ENCODE results near the gene ARHGAP19. TPM values are rescaled to one million over a fixed set of nuclear protein-coding genes. Genes with fewer than 3 reads are reported as not detected.

ARHGAP19 gene
- total RNA-seq, 4 donors from 2014 or later: 4.5 to 8.4 (median 7.4) TPM

GRCh38 chr10:97300980-97301379, 8.5 kb upstream of the ARHGAP19 start:
- TF ChIP-seq CTCF (IDR thresholded peaks at IDR 0.05) (no peak), POLR2A (IDR thresholded peaks at IDR 0.05) (no peak), EP300 (IDR thresholded peaks at IDR 0.05; ENCODE audit: low read depth) (no peak), POLR2AphosphoS5 (IDR thresholded peaks at IDR 0.05) (no peak)
- Histone ChIP-seq H3K4me1 (no peaks in the 10 kb centered on the region), H3K27ac (no peak overlapping the region), H3K4me3 (no peak overlapping the region), H3K36me3 (no peaks in the 10 kb centered on the region), H3K9me3 (no peaks in the 10 kb centered on the region), H3K27me3 (no peaks in the 10 kb centered on the region)
- intact Hi-C loops (cut with DNase I; ENCODE audit: low total_unique reads): no loop called here
- DNase-seq: no peak
- in situ Hi-C loops (cut with MboI; ENCODE audit: low pct_ligation_motif_present in 1 of 4, low pct_unique_long_range_greater_than_20kb in 1 of 4, low sequenced_read_pairs in 3 of 4): no loop called here
- WGBS, 2 donors (ENCODE audit: low coverage in 1 of 2): 79 to 97% methylated on average over 3 of the region's 3 CpGs

GRCh38 chr10:97298223-97298571, 5.8 kb upstream of the ARHGAP19 start:
- TF ChIP-seq EP300 (IDR thresholded peaks at IDR 0.05; ENCODE audit: low read depth) (no peak), POLR2AphosphoS5 (IDR thresholded peaks at IDR 0.05) (no peak), POLR2A (IDR thresholded peaks at IDR 0.05) (no peak), CTCF (IDR thresholded peaks at IDR 0.05) (no peak)
- Histone ChIP-seq H3K4me3 (no peak overlapping the region), H3K36me3 (no peaks in the 10 kb centered on the region), H3K9me3 (no peaks in the 10 kb centered on the region), H3K4me1 (no peaks in the 10 kb centered on the region), H3K27ac (no peak overlapping the region), H3K27me3 (no peaks in the 10 kb centered on the region)
- intact Hi-C loops (cut with DNase I; ENCODE audit: low total_unique reads): no loop called here
- in situ Hi-C loops (cut with MboI; ENCODE audit: low pct_ligation_motif_present in 1 of 4, low pct_unique_long_range_greater_than_20kb in 1 of 4, low sequenced_read_pairs in 3 of 4): no loop called here
- no peak for DNase-seq
- WGBS, 2 donors (ENCODE audit: low coverage in 1 of 2): 79% methylated on average over 3 of the region's 3 CpGs; no CpG with 5 or more reads in 1 of the 2 donors

- H3K27ac ChIP-seq: no peak overlapping the region
- 64% methylated on average over 7 to 8 of the region's 8 CpGs for WGBS, 2 donors (ENCODE audit: low coverage in 1 of 2)
- no peaks in the 10 kb centered on the region for H3K27me3 ChIP-seq
- no peaks in the 10 kb centered on the region for H3K4me1 ChIP-seq
- H3K4me3 ChIP-seq: no peak overlapping the region
- intact Hi-C loops (cut with DNase I; ENCODE audit: low total_unique reads): no loop called here
- TF ChIP-seq POLR2AphosphoS5 (IDR thresholded peaks at IDR 0.05): no peak
- no peak for TF ChIP-seq POLR2A (IDR thresholded peaks at IDR 0.05)
- no peak for TF ChIP-seq EP300 (IDR thresholded peaks at IDR 0.05; ENCODE audit: low read depth)
- TF ChIP-seq CTCF (IDR thresholded peaks at IDR 0.05): no peak
- in situ Hi-C loops (cut with MboI; ENCODE audit: low pct_ligation_motif_present in 1 of 4, low pct_unique_long_range_greater_than_20kb in 1 of 4, low sequenced_read_pairs in 3 of 4): no loop called here
- DNase-seq: no peak
- no peaks in the 10 kb centered on the region for H3K9me3 ChIP-seq
- H3K36me3 ChIP-seq: no peaks in the 10 kb centered on the region
Observed at GRCh38 chr10:97297556-97298222, 5.3 kb upstream of the ARHGAP19 start.

- in situ Hi-C loops (cut with MboI; ENCODE audit: low pct_ligation_motif_present in 1 of 4, low pct_unique_long_range_greater_than_20kb in 1 of 4, low sequenced_read_pairs in 3 of 4): no loop called here
- Histone ChIP-seq H3K27ac (no peak overlapping the region), H3K9me3 (no peaks in the 10 kb centered on the region), H3K4me3 (no peak overlapping the region), H3K4me1 (peaks cover 0 to 11% (median 7%) of the 10 kb centered on the region in 4 donors), H3K36me3 (no peaks in the 10 kb centered on the region), H3K27me3 (no peaks in the 10 kb centered on the region)
- intact Hi-C loops (cut with DNase I; ENCODE audit: low total_unique reads): no loop called here
- no peak for DNase-seq
- no peak for TF ChIP-seq POLR2AphosphoS5 (IDR thresholded peaks at IDR 0.05)
- no peak for TF ChIP-seq POLR2A (IDR thresholded peaks at IDR 0.05)
- TF ChIP-seq EP300 (IDR thresholded peaks at IDR 0.05; ENCODE audit: low read depth): no peak
- TF ChIP-seq CTCF (IDR thresholded peaks at IDR 0.05): no peak
- WGBS, 2 donors (ENCODE audit: low coverage in 1 of 2): 53 to 68% methylated on average over 2 to 3 of the region's 3 CpGs
Observed at GRCh38 chr10:97292862-97293198, 393 bp upstream of the ARHGAP19 start.

Data from transverse colon (tissue), 4 donors.